Pulmonary artery endothelial cell (primary cell): ENCODE results near the gene CREB3L2. TPM values are rescaled to one million over a fixed set of nuclear protein-coding genes. Genes with fewer than 3 reads are reported as not detected.
A peak's percentile ranks its signal among the peaks of the same experiment; 100 is the strongest.
"Not testable (repeated sequence)": the region's sequence is repeated elsewhere in the genome, so short reads cannot be mapped to it uniquely, and the experiment has no call there.

ENCODE experiments used
- DNase-seq: peaks from one replicate; pipeline ENCODE4 v3.0.0-alpha.2; 2011; ENCODE audit warnings: low read depth, low spot score
- total RNA-seq: library from RNA; depleted of rRNA; stranded (reverse); fragments of >200 nt; gene quantifications from 2 replicates; pipeline ENCODE4 v1.2.3, GENCODE V29; 2014

Gene CREB3L2
- total RNA-seq, 1 donor from 2014 or later = 23.3 TPM

DNA sequence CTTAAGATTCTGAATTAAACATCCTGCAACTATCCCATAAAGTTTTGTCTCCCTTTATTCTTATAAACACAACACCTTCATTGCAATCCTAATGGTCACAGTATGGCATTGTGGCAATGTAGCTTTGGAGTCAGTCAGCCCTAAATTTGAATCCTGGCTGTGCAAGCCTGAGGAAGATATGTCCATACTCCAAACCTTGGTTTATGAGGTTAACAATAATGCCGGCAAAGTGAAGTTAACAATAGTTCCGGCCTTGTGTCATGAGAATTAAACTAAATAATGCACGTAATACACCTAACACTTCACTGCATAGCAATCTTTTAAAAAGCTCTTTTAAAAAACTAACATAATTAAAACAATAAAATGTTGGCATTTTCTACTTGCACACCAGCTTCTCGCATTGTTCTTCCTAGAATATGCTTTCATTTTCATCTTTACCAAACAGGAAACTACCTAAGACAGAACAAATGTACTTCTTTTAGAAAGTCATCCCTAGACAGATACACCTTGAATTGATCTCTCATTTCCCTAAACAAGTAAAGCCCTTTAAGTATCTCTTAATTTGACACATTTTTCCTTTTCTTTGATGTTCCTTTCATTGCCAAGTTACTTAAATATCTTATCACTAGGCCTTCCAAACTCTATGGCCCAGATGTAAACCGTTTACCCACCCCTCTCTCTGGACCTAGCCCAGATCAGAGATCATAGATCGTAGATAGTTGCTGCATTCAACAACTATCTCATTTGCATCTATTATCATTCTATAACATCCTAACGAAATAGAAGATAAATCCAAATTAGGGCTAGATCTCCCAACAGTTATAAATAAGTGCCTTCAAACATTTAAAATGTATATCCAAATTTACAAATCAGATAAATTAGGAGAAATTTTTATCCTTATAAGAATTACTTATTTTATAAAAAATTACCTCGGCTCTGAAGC lies 66.7 kb downstream of the CREB3L2 start:
- DNase-seq = no peak

DNA sequence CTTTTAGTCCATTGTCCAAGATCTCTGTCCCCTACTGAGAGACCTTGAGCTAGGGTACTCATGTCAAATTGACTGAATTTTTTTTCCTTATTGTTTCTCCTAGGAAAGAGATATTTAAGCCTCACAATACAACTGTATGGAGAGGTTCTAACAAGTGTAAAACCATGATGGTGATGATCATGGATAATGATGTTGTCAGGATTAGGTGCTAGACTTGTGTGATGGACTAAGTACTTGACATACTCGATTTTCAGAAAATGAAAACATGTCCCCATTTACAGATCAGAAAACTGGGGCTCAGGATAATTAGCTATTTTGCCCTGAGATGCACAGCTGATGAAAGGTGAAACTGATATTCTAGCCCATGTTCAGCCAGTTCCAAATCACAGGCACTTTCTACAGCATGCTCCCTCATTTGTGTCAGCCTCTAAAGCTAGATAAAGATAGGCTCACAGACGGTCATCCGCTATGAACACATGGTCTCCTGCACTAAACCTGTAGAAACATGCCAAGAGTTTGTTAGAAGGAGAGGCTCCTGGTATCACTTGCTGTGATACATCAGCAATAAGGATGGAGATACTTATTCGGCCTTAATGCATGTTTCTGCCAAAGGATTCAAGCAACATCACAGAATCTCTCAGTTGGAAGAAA lies 67.6 kb downstream of the CREB3L2 start:
- no peak for DNase-seq

DNA sequence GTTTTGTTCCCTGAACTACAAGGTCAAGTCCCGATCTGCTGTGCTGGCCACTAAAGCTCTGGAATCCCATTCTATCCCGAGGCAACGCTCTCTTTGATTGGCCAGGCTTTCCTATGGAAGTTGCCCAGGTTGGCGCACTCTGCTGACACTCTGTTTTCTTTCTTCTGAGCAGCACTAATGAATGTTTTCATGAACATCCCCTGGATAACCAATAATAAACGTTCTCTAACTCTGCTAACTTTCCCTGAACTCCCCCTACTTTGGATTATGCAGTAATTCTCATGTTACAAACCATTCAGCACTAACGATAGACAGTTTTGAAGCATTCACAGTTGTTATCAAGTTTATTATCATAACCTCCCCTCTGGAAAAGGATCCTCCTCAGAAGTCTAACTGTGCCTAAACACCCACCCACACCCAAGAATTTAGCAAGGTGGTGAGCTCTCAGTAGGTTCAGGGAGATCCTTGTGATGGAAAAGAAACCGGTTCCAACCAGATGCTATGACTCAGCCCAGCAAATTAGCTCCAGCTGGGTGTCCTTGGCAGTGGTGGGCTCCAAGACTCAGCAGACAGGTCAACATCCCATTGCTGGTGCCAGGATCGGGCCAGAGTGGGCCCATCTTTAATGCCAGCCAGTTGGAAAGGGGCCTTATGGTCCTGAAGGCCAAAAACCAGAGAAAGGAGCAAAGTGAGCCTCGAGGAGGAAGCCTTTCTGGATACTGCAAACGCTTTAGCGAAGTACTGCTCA lies 68.4 kb downstream of the CREB3L2 start:
- DNase-seq = no peak

DNA sequence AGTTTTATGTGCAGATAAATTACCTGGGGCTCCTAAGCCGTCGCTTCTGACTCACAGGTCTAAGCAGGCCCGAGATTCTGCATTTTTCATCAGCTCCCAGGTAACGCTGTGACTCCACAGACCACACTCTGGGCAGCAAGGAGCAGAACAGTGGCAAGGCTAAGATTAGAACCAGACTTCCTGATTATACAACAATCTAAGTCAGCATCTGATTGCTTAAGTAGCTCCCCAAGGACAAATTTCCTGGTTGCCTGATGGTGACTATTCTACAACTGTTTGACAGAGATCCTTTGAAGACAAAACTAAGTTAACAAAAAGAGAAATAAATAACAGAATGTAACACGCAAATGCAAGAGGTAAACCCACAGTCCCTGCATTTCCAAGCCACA lies 69.0 kb downstream of the CREB3L2 start:
- peak; percentile 8 for DNase-seq

DNA sequence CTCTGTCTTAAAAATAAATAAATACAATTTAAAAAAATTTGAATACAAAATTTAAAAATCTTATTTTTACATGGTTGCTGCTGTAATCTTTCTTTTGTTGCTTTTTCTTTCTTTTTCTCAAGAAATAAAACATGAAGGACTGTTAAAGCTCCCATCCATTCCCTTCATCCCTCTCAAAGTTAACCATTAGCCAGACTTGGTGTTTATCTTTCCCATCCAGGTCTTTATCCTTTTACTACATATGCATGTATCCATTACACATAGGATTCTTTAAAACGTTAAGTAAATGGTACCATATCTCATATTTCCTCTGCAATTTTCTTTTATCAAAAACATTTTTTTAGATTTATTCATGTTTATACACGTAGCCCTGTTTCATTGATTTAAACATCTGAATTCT lies 70.1 kb downstream of the CREB3L2 start:
- no peak for DNase-seq

DNA sequence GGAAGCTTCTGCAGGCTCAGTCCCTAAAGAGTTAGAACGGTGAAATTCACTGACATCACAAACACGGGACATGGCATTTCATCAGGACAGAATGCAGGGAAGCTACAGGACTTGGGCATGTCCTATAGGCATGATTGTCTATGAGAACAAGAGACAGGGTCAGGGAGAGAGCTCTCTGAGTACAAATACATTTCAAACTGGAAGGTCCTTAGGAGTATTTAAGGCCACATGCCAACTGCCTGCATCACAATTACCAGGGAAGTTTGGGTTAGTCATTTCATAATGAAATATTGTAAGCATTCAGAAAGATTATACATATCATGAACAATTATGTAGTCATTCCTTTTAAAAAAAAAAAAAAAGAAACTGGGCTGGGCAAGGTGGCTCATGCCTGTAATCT lies 71.3 kb downstream of the CREB3L2 start:
- DNase-seq = peak; percentile 20

DNA sequence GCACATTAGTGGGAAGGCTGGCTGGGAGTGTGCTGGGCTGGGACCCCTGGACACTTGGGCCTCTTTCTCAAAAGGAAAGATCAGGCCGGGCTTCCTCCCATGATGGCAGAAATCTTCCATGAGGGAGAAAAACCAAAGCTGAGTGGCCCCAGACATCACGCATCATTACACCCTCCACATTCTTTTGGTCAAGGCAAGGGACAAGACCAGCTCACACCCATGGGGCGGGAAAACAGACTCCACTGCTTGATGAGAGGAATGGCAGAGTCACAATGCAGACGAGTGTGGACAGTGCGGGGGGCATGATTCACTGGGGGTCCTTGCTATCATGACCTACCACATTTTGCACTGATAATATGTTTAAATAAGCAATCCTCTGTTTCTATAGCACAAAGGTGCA lies 73.3 kb downstream of the CREB3L2 start:
- no peak for DNase-seq

GRCh38 chr7:137927386-137927785 lies 74.5 kb downstream of the CREB3L2 start:
- no peak for DNase-seq

DNA sequence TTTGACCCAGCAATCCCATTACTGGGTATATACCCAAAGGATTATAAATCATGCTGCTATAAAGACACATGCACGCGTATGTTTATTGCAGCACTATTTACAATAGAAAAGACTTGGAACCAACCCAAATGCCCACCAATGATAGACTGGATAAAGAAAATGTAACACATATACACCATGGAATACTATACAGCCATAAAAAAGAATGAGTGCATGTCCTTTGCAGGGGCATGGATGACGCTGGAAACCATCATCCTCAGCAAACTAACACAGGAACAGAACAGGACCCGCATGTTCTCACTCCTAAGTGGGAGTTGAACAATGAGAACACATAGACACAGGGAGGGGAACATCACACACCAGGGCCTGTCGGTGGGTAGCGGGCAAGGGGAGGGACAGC lies 75.7 kb downstream of the CREB3L2 start:
- not testable (repeated sequence) for DNase-seq

GRCh38 chr7:137925754-137926153 lies 76.1 kb downstream of the CREB3L2 start:
- no peak for DNase-seq

- DNase-seq = no peak
Observed at GRCh38 chr7:137925091-137925490, 76.8 kb downstream of the CREB3L2 start.

DNA sequence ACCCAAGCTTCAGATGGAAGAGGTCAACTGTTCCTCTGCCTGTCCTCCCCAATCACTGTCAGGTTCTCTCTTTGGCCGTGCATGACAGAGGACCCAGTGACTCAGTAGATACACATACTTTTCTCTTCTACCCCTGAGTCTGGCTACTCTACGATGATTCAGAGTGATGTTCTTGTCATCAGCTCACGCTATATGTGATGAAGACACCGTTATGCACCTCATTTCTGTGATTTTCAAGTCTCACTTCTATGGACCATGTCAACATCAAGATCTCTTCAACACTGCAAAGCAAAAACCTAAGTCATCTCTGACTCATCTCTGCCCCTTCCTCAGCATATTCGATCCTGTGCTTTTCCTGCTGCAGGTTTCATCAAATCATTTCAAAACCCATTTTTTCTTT lies 78.5 kb downstream of the CREB3L2 start:
- no peak for DNase-seq

GRCh38 chr7:137920637-137921399 lies 81.1 kb downstream of the CREB3L2 start:
- no peak for DNase-seq

DNA sequence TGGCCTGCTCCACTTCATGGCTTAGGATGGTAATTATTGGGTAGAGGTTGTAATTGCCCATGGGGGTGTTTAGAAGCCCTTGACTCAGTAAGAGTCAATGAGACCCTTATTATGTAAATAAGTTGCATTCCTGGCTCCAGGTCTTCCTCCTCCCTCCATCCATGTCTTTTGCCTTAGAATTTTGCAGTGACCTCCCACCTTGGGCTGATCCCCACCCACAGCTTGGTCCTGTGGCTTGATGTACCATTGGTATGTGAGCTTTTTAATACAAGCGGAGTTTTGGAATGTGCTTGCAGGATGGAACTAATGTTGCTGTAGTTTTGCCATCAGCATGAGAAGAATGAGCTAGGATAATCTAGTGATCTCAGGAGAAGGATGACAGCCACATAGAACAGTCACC lies 81.9 kb downstream of the CREB3L2 start:
- DNase-seq = no peak

DNA sequence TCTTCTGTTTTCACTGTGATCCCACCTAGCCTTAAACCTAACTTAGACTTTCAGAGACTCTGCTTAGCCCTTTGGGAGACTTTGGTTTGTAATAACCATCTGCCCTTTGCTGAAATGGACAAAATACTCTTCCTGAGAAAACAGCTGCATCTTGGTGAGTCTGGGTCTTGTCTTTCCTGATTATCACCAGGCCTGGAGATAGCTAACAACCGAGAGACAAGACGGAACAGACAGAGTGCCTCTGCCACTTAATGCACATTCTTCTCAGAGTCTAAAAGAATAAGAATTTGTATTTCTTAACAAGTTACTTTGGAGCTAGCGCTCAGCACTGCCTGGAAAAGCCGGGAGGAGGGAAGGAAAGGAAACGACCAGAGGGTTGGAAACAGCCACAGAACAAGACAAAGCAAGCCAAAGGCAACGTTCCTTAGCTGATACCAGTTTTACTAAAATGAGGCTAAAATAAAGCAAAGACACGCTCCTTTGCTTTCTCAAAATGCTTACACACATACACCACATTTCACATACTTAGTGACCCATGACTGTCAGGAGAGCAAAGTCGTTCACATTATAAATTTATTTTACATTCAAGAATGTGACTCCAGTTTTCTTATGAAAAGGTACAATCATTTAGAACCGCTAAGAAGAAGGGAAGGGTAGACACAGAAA lies 84.8 kb downstream of the CREB3L2 start:
- DNase-seq = no peak

DNA sequence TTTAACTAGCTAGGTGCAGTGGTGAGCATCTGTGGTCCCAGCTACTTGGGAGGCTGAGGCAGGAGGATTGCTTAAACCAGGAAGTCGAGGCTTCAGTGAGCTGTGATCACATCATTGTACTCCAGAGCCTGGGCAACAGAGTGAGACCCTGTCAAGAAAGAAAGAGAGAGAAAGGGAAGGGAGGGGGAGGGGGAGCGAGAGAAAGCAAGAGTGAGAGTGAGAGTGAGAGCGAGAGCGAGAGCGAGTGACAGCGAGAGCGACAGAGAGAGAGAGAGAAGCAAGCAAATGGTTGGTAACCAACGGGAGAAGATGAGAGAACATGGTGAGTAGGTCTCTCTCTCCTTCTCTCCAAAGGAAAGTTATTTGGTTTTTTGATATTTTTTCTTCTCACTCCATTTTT lies 85.3 kb downstream of the CREB3L2 start:
- DNase-seq = no peak

GRCh38 chr7:137915266-137915665 lies 86.6 kb downstream of the CREB3L2 start:
- no peak for DNase-seq

DNA sequence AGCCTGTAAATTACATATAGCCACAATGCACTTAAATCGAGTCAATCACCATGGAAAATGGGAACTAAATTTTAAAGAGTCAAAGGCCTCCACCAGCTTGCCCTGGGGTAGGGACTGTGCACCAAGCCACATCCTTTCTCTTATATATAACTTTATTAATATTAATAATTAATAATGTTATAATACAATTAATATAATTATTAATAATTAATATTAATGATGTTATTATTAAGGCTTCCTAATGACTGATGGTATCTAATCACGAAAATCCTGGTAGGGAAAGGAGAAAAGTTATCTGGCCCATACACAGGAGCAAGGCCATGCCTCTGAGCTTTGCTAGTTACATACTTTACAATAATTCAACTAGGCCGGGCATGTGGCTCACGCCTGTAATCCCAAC lies 87.9 kb downstream of the CREB3L2 start:
- no peak for DNase-seq

GRCh38 chr7:137909042-137909441 lies 92.8 kb downstream of the CREB3L2 start:
- no peak for DNase-seq

- DNase-seq = no peak
Observed at GRCh38 chr7:137908106-137908505, 93.8 kb downstream of the CREB3L2 start.

GRCh38 chr7:137906636-137907035 lies 95.2 kb downstream of the CREB3L2 start:
- DNase-seq = not testable (repeated sequence)
